Stomach (tissue), 9 donors: ENCODE data around the gene ERCC2. TPM values are rescaled to one million over a fixed set of nuclear protein-coding genes. Genes with fewer than 3 reads are reported as not detected.

Source experiments
- DNase-seq, 2 donors: peaks; one replicate each; pipeline versions ENCODE4 v3.0.0 to v3.0.0-alpha.2; 2013 to 2019
- H3K27ac ChIP-seq, 5 donors: fragments of 200-600 bp in 4 of 5; sonication (generic) in 4 of 5; one replicate each; pipeline ENCODE4 v1.5.1; 2013 to 2019; ENCODE audit warnings: mild to moderate bottlenecking in 1 of 5, moderate library complexity in 1 of 5
- H3K27me3 ChIP-seq, 3 donors: fragments of 200-600 bp; sonication (generic); one replicate each; pipeline ENCODE4 v1.5.1; 2017 to 2019; ENCODE audit warnings: mixed run types in 1 of 3
- H3K36me3 ChIP-seq, 4 donors: fragments of 200-600 bp; sonication (generic); 1 replicate in 3 of 4; 2 replicates in 1 of 4; pipeline ENCODE4 v1.5.1; 2016 to 2019
- H3K4me1 ChIP-seq, 4 donors: fragments of 200-600 bp; sonication (generic); one replicate each; pipeline ENCODE4 v1.5.1; 2016 to 2019
- H3K4me3 ChIP-seq, 4 donors: fragments of 200-600 bp; sonication (generic) in 3 of 4; one replicate each; pipeline ENCODE4 v1.5.1; 2016 to 2019; ENCODE audit warnings: mild to moderate bottlenecking in 1 of 4
- H3K9me3 ChIP-seq, 4 donors: fragments of 200-600 bp; sonication (generic); one replicate each; pipeline ENCODE4 v1.5.1; 2016 to 2019
- CTCF ChIP-seq, 7 experiments: fragments of 450-650 bp in 4 of 7; fragments of 200-600 bp in 3 of 7; sonication (generic) in 3 of 7; IDR thresholded peaks; one replicate each; pipeline ENCODE4 v1.5.1; 2016 to 2019; ENCODE audit warnings: antibody characterized with exemption in 7 of 7, control low read depth in 2 of 7, mild to moderate bottlenecking in 1 of 7
- EP300 ChIP-seq: sonication (generic); formaldehyde crosslinking; IDR thresholded peaks from one replicate; pipeline ENCODE4 v1.6.1; 2017; ENCODE audit warnings: antibody characterized with exemption
- POLR2A ChIP-seq, 4 donors: fragments of 450-650 bp; IDR thresholded peaks; one replicate each; pipeline ENCODE4 v1.6.1; 2016; ENCODE audit warnings: antibody characterized with exemption in 4 of 4, control low read depth in 2 of 4, mild to moderate bottlenecking in 1 of 4, moderate library complexity in 1 of 4
- POLR2AphosphoS5 ChIP-seq, 3 donors: sonication (generic); formaldehyde crosslinking; IDR thresholded peaks; one replicate each; pipeline ENCODE4 v1.6.1; 2016; ENCODE audit warnings: antibody characterized with exemption in 3 of 3
- WGBS, 5 donors: extraction: QIAGEN DNeasy Blood & Tissue Kit in 3 of 5; methylation state at CpG; one replicate each; pipeline versions ENCODE4 v1.1.5 to v1.1.7; 2013 to 2018; 5-methylcytosine and 5-hydroxymethylcytosine counted together
- intact Hi-C: fragments of 100-400 bp; cut with DNase I; formaldehyde crosslinking; loops from one replicate; pipeline ENCODE4 v1.15.1; 2023; ENCODE audit warnings: low total_unique reads
- polyA plus RNA-seq, 3 donors: library from polyadenylated mRNA; stranded (reverse); fragments of 200-250 nt; gene quantifications; one replicate each; pipeline ENCODE4 v1.2.3, GENCODE V29; 2013
- total RNA-seq, 5 donors: library from RNA; depleted of rRNA; stranded (reverse); fragments of >200 nt; gene quantifications; one replicate each; pipeline versions ENCODE4 v1.1.0 to v1.2.3, GENCODE V29; 2014 to 2016
- donor health status: healthy with polysubstance abuse.
- donor health status: Bipolar disorder and iron deficiency.
- donor health status: healthy.

Gene ERCC2
- total and polyA plus RNA-seq, 8 donors, result 5.3 to 77.3 (median 8.7) TPM

- intact Hi-C loops, result no loop called here
- no peak for DNase-seq
- no peak overlapping the region for H3K27ac ChIP-seq
- no peaks in the 10 kb centered on the region for H3K4me1 ChIP-seq
- TF ChIP-seq CTCF (IDR thresholded peaks at IDR 0.05), result no peak
- H3K36me3 ChIP-seq, result peaks cover 2 to 86% (median 69%) of the 10 kb centered on the region in 4 donors
- no peaks in the 10 kb centered on the region for H3K9me3 ChIP-seq
- H3K27me3 ChIP-seq, result no peaks in the 10 kb centered on the region
- H3K4me3 ChIP-seq, result no peak overlapping the region
- 90 to 97% (median 93%) methylated on average over 13 to 16 of the region's 16 CpGs for WGBS, 5 donors
Observed at GRCh38 chr19:45362291-45362690, 8.1 kb downstream of the ERCC2 start.

GRCh38 chr19:45361608-45362007, 8.8 kb downstream of the ERCC2 start:
- H3K27ac ChIP-seq, result no peak overlapping the region
- intact Hi-C loops, result no loop called here
- WGBS, 5 donors, result 92 to 95% (median 95%) methylated on average over 14 of the region's 14 CpGs
- H3K4me3 ChIP-seq, result no peak overlapping the region
- H3K9me3 ChIP-seq, result no peaks in the 10 kb centered on the region
- H3K36me3 ChIP-seq, result peaks cover 2 to 91% (median 76%) of the 10 kb centered on the region in 4 donors
- no peaks in the 10 kb centered on the region for H3K27me3 ChIP-seq
- no peak for DNase-seq
- TF ChIP-seq POLR2A (IDR thresholded peaks at IDR 0.05) (no peak), POLR2AphosphoS5 (IDR thresholded peaks at IDR 0.05) (no peak), CTCF (IDR thresholded peaks at IDR 0.05) (no peak), EP300 (no peak)
- H3K4me1 ChIP-seq, result no peaks in the 10 kb centered on the region

- H3K36me3 ChIP-seq, result peaks cover 10 to 96% (median 78%) of the 10 kb centered on the region in 4 donors
- H3K27ac ChIP-seq, result no peak overlapping the region
- no peak overlapping the region for H3K4me3 ChIP-seq
- H3K9me3 ChIP-seq, result no peaks in the 10 kb centered on the region
- intact Hi-C loops, result no loop called here
- no peaks in the 10 kb centered on the region for H3K4me1 ChIP-seq
- H3K27me3 ChIP-seq, result no peaks in the 10 kb centered on the region
- 89 to 95% (median 91%) methylated on average over 12 of the region's 12 CpGs for WGBS, 5 donors
- TF ChIP-seq EP300 (no peak), POLR2A (IDR thresholded peaks at IDR 0.05) (no peak), POLR2AphosphoS5 (IDR thresholded peaks at IDR 0.05) (no peak), CTCF (IDR thresholded peaks at IDR 0.05) (no peak)
- DNase-seq, result no peak
Observed at GRCh38 chr19:45358213-45358792, 12.1 kb downstream of the ERCC2 start.

- Histone ChIP-seq H3K4me3 (no peak overlapping the region), H3K36me3 (peaks cover 13 to 96% (median 78%) of the 10 kb centered on the region in 4 donors), H3K27me3 (no peaks in the 10 kb centered on the region), H3K9me3 (no peaks in the 10 kb centered on the region), H3K4me1 (no peaks in the 10 kb centered on the region), H3K27ac (no peak overlapping the region)
- DNase-seq, result no peak
- intact Hi-C loops, result no loop called here
- WGBS, 5 donors, result 89 to 94% (median 92%) methylated on average over 11 of the region's 11 CpGs
- TF ChIP-seq CTCF (IDR thresholded peaks at IDR 0.05), result no peak
- no peak for TF ChIP-seq POLR2A (IDR thresholded peaks at IDR 0.05)
- TF ChIP-seq EP300, result no peak
- TF ChIP-seq POLR2AphosphoS5 (IDR thresholded peaks at IDR 0.05), result no peak
Observed at GRCh38 chr19:45357445-45357783, 13.0 kb downstream of the ERCC2 start.
